IMR-90 (cell line): ENCODE data around the gene TMEM97. TPM values are rescaled to one million over a fixed set of nuclear protein-coding genes. Genes with fewer than 3 reads are reported as not detected.

Experiments
- ATAC-seq: fragments of 200-7000 bp; cut with Tn5 transposase; 2 replicates; pipeline ENCODE4 v1.9.1; 2020; ENCODE audit warnings: low read depth, mild to moderate bottlenecking, moderate library complexity
- BruUV-seq: library from RNA; stranded (reverse); fragments of 400-500 nt; replicated peaks from 2 replicates; lab custom pipeline; 2021; lab: Mats Ljungman, UMichigan
- CTCF ChIA-PET: fragments of 300-600 bp; formaldehyde crosslinking; extraction: SDS; loops from one replicate; lab custom pipeline; 2021; ENCODE audit warnings: antibody characterized with exemption; lab: Yijun Ruan, JAX
- POLR2A ChIA-PET: fragments of 300-600 bp; sonication (Branson Sonifier 250); formaldehyde crosslinking; loops from one replicate; lab custom pipeline; 2022; ENCODE audit warnings: antibody characterized with exemption; ENCODE audit not compliant: unreplicated experiment; lab: Charles Lee
- DNase-seq: peaks from one replicate; pipeline ENCODE4 v3.0.0; 2013
- H2AFZ ChIP-seq: replicated peaks from 2 replicates; pipeline ENCODE3; 2013; ENCODE audit warnings: low read length, mild to moderate bottlenecking; ENCODE audit not compliant: poor library complexity
- H2AK5ac ChIP-seq: 2 replicates; pipeline ENCODE4 v1.6.1; 2013; ENCODE audit warnings: low read depth, low read length, inconsistent platforms
- H2AK9ac ChIP-seq: replicated peaks from 2 replicates; pipeline ENCODE3; 2013; ENCODE audit warnings: mild to moderate bottlenecking, low read depth, low read length, moderate library complexity; ENCODE audit not compliant: poor library complexity
- H2BK120ac ChIP-seq: 2 replicates; pipeline ENCODE4 v1.6.1; 2013; ENCODE audit warnings: low read depth, low read length, inconsistent platforms
- H2BK15ac ChIP-seq: 3 replicates; pipeline ENCODE4 v1.6.1; 2013; ENCODE audit warnings: low read depth, low read length, inconsistent platforms
- H2BK20ac ChIP-seq: 2 replicates; pipeline ENCODE4 v1.6.1; 2013; ENCODE audit warnings: low read depth, mild to moderate bottlenecking, inconsistent platforms, low read length, moderate library complexity
- H2BK5ac ChIP-seq: 2 replicates; pipeline ENCODE4 v1.6.1; 2013; ENCODE audit warnings: mild to moderate bottlenecking, low read depth, low read length, inconsistent platforms; ENCODE audit not compliant: poor library complexity, severe bottlenecking
- H3K14ac ChIP-seq: replicated peaks from 2 replicates; pipeline ENCODE4 v1.6.1; 2013; ENCODE audit warnings: low read depth, low read length, inconsistent platforms
- H3K18ac ChIP-seq: 2 replicates; pipeline ENCODE4 v1.6.1; 2013; ENCODE audit warnings: low read depth, low read length, control low read depth
- H3K23ac ChIP-seq: 2 replicates; pipeline ENCODE4 v1.6.1; 2013; ENCODE audit warnings: low read depth, low read length, inconsistent platforms
- H3K27ac ChIP-seq: 2 replicates; pipeline ENCODE4 v1.5.1; 2013; ENCODE audit warnings: mild to moderate bottlenecking, control low read depth, low read length; ENCODE audit not compliant: insufficient read depth
- H3K27me3 ChIP-seq: 2 replicates; pipeline ENCODE4 v1.6.1; 2013; ENCODE audit warnings: low read length; ENCODE audit not compliant: control insufficient read depth, insufficient read depth
- H3K36me3 ChIP-seq: 2 replicates; pipeline ENCODE4 v1.6.1; 2013; ENCODE audit warnings: low read length, mixed read lengths; ENCODE audit not compliant: control insufficient read depth, insufficient read depth
- H3K4ac ChIP-seq: 2 replicates; pipeline ENCODE4 v1.6.1; 2013; ENCODE audit warnings: low read depth, low read length, inconsistent platforms
- H3K4me1 ChIP-seq: 2 replicates; pipeline ENCODE4 v1.6.1; 2013; ENCODE audit warnings: low read length, mixed read lengths; ENCODE audit not compliant: control insufficient read depth, insufficient read depth
- H3K4me2 ChIP-seq: 2 replicates; pipeline ENCODE4 v1.6.1; 2013; ENCODE audit warnings: low read depth, mild to moderate bottlenecking, control low read depth, low read length, moderate library complexity
- H3K4me3 ChIP-seq: 2 replicates; pipeline ENCODE4 v1.5.1; 2013; ENCODE audit warnings: low read depth, mild to moderate bottlenecking, control low read depth, low read length, moderate library complexity; ENCODE audit not compliant: insufficient read depth
- H3K56ac ChIP-seq: 2 replicates; pipeline ENCODE4 v1.6.1; 2013; ENCODE audit warnings: low read length, inconsistent platforms; ENCODE audit not compliant: insufficient read depth; ENCODE audit errors: extremely low read depth
- H3K79me1 ChIP-seq, 2 experiments: 2 replicates each; pipeline ENCODE4 v1.6.1; 2013; ENCODE audit warnings: low read length in 2 of 2, inconsistent platforms in 1 of 2, low read depth in 1 of 2
- H3K9ac ChIP-seq: 2 replicates; pipeline ENCODE4 v1.6.1; 2013; ENCODE audit warnings: low read depth, low read length, control low read depth
- H3K9me1 ChIP-seq: 2 replicates; pipeline ENCODE4 v1.6.1; 2013; ENCODE audit warnings: low read length, inconsistent platforms; ENCODE audit not compliant: insufficient read depth
- H3K9me3 ChIP-seq: 2 replicates; pipeline ENCODE4 v1.6.1; 2013; ENCODE audit warnings: low read length; ENCODE audit not compliant: control insufficient read depth, insufficient read depth
- H4K20me1 ChIP-seq: 2 replicates; pipeline ENCODE4 v1.6.1; 2013; ENCODE audit warnings: low read length, inconsistent platforms; ENCODE audit not compliant: insufficient read depth
- H4K5ac ChIP-seq: 2 replicates; pipeline ENCODE4 v1.6.1; 2013; ENCODE audit warnings: mild to moderate bottlenecking, low read depth, low read length, control low read depth
- H4K8ac ChIP-seq, 2 experiments: 2 replicates each; pipeline ENCODE4 v1.6.1; 2013; ENCODE audit warnings: low read depth in 2 of 2, low read length in 2 of 2, control low read depth in 1 of 2, inconsistent platforms in 1 of 2
- H4K91ac ChIP-seq: 2 replicates; pipeline ENCODE4 v1.6.1; 2013; ENCODE audit warnings: low read depth, low read length, inconsistent platforms; ENCODE audit not compliant: insufficient read depth
- BHLHE40 ChIP-seq: fragments of 150-350 bp; IDR thresholded peaks from 2 replicates; pipeline ENCODE4 v1.6.1; 2016; ENCODE audit warnings: mild to moderate bottlenecking, low read depth, low read length
- CEBPB ChIP-seq: IDR thresholded peaks from 2 replicates; pipeline ENCODE4 v1.6.1; 2012; ENCODE audit warnings: low read depth, low read length, improper control_type of control experiment
- CHD1 ChIP-seq: IDR thresholded peaks from 2 replicates; pipeline ENCODE4 v1.6.1; 2012; ENCODE audit warnings: low read depth, low read length, improper control_type of control experiment
- CTCF ChIP-seq: conservative IDR thresholded peaks from 2 replicates; pipeline ENCODE4 v1.5.1; 2012; ENCODE audit warnings: mild to moderate bottlenecking, low read depth, low read length, improper control_type of control experiment
- ELK1 ChIP-seq: fragments of 150-350 bp; IDR thresholded peaks from 2 replicates; pipeline ENCODE4 v1.6.1; 2016; ENCODE audit warnings: low read depth, mild to moderate bottlenecking, low read length, moderate library complexity, borderline replicate concordance
- FOS ChIP-seq: fragments of 150-350 bp; IDR thresholded peaks from 2 replicates; pipeline ENCODE4 v1.6.1; 2016; ENCODE audit warnings: low read depth, low read length
- MAFK ChIP-seq: IDR thresholded peaks from 2 replicates; pipeline ENCODE4 v1.6.1; 2012; ENCODE audit warnings: low read depth, low read length, improper control_type of control experiment
- MAZ ChIP-seq: IDR thresholded peaks from 2 replicates; pipeline ENCODE4 v1.6.1; 2012; ENCODE audit warnings: low read depth, mild to moderate bottlenecking, low read length, improper control_type of control experiment, moderate library complexity, borderline replicate concordance
- MXI1 ChIP-seq: IDR thresholded peaks from 2 replicates; pipeline ENCODE4 v1.6.1; 2012; ENCODE audit warnings: low read depth, mild to moderate bottlenecking, low read length, moderate library complexity, borderline replicate concordance
- NFE2L2 ChIP-seq: fragments of 150-350 bp; IDR thresholded peaks from 2 replicates; pipeline ENCODE4 v1.6.1; 2016; ENCODE audit warnings: low read depth, mild to moderate bottlenecking, low read length
- POLR2A ChIP-seq: IDR thresholded peaks from 2 replicates; pipeline ENCODE4 v1.6.1; 2012; ENCODE audit warnings: mild to moderate bottlenecking, low read depth, low read length
- RAD21 ChIP-seq: IDR thresholded peaks from 2 replicates; pipeline ENCODE4 v1.6.1; 2012; ENCODE audit warnings: low read length, improper control_type of control experiment
- RCOR1 ChIP-seq: IDR thresholded peaks from 2 replicates; pipeline ENCODE4 v1.6.1; 2012; ENCODE audit warnings: mild to moderate bottlenecking, low read length, improper control_type of control experiment; ENCODE audit not compliant: insufficient replicate concordance
- RFX5 ChIP-seq: IDR thresholded peaks from 2 replicates; pipeline ENCODE4 v1.8.0; 2012; ENCODE audit warnings: low read depth, mild to moderate bottlenecking, low read length, moderate library complexity
- SMC3 ChIP-seq: fragments of 150-350 bp; IDR thresholded peaks from 2 replicates; pipeline ENCODE4 v1.6.1; 2016; ENCODE audit warnings: low read depth, mild to moderate bottlenecking, antibody characterized with exemption, low read length, moderate library complexity
- USF2 ChIP-seq: fragments of 150-350 bp; IDR thresholded peaks from 2 replicates; pipeline ENCODE4 v1.6.1; 2017; ENCODE audit warnings: mild to moderate bottlenecking, antibody characterized with exemption, low read length, low read depth
- WGBS, 2 experiments: methylation state at CpG; one replicate each; pipeline versions ENCODE4 v1.1.5 to v1.1.7; 2013; ENCODE audit warnings: missing lambda C conversion rate in 2 of 2; ENCODE audit not compliant: insufficient read length in 1 of 2; ENCODE audit errors: extremely low coverage in 2 of 2; 5-methylcytosine and 5-hydroxymethylcytosine counted together
- dilution Hi-C: fragments of 300-500 bp; cut with HindIII; formaldehyde crosslinking; loops from one replicate; pipeline ENCODE4 v1.14.3; 2018; ENCODE audit warnings: low sequenced_read_pairs; ENCODE audit not compliant: unreplicated experiment
- in situ Hi-C: fragments of 300-500 bp; cut with MboI; formaldehyde crosslinking; loops from 3 replicates; pipeline ENCODE4 v1.14.3; 2019; ENCODE audit warnings: low sequenced_read_pairs, inconsistent platforms, mixed read lengths
- intact Hi-C: fragments of 100-400 bp; cut with micrococcal nuclease; formaldehyde crosslinking; loops from 2 replicates; pipeline ENCODE4 v1.10.0; 2022
- polyA plus RNA-seq, 3 experiments: library from polyadenylated mRNA; depleted of rRNA; stranded (reverse); fragments of >200 nt; gene quantifications; 2 replicates each; pipeline ENCODE4 v1.2.3, GENCODE V29; 2012; ENCODE audit warnings: low replicate concordance in 1 of 3
- total RNA-seq: library from RNA; depleted of rRNA; stranded (reverse); fragments of >200 nt; gene quantifications from 2 replicates; pipeline ENCODE4 v1.2.3, GENCODE V29; 2012

The TMEM97 gene
- total and polyA plus RNA-seq, 2 of the 4 experiments (the other 2 are of a cell fraction) = 12.3 to 21.3 TPM

- peaks cover 68% of the 10 kb centered on the region for H3K36me3 ChIP-seq
Measured at GRCh38 chr17:28350271-28350670, 31.3 kb downstream of the TMEM97 start.

More at GRCh38 chr17:28350271-28350670, 31.3 kb downstream of the TMEM97 start:
- Histone ChIP-seq H2AK5ac (no peak overlapping the region), H4K20me1 (peaks cover 13% of the 10 kb centered on the region), H2BK5ac (no peak overlapping the region), H2BK120ac (no peak overlapping the region), H3K4me3 (no peak overlapping the region), H3K4ac (no peak overlapping the region), H4K91ac (no peak overlapping the region), H3K9me3 (no peaks in the 10 kb centered on the region), H3K9me1 (peaks cover 11% of the 10 kb centered on the region; the same call in 1 of the 2 replicates), H2AFZ (no peak overlapping the region), H2BK15ac (no peak overlapping the region), H3K14ac (no peak overlapping the region), H3K56ac (no peak overlapping the region), H2BK20ac (no peak overlapping the region), H3K9ac (no peak overlapping the region), H3K18ac (no peak overlapping the region), H2AK9ac (no peak overlapping the region), H3K27me3 (no peaks in the 10 kb centered on the region), H3K27ac (no peak overlapping the region), H3K79me1 (peaks cover 24 to 56% of the 10 kb centered on the region in 2 experiments), H3K23ac (no peak overlapping the region), H3K4me1 (peaks cover 16% of the 10 kb centered on the region), H4K5ac (no peak overlapping the region), H4K8ac (no peak overlapping the region), H3K4me2 (no peak overlapping the region)
- in situ Hi-C loops (no loop called here), intact Hi-C loops (no loop called here), dilution Hi-C loops (no loop called here)
- ChIA-PET CTCF (no interaction called here), POLR2A (no interaction called here)
- ATAC-seq (no peak), DNase-seq (no peak)
- BruUV-seq = no TSS peak
- TF ChIP-seq SMC3 (no peak), BHLHE40 (no peak), RCOR1 (no peak), POLR2A (no peak), FOS (no peak), CHD1 (no peak), MAFK (no peak), NFE2L2 (no peak), CTCF (no peak), RAD21 (no peak), CEBPB (no peak), USF2 (no peak), MAZ (no peak), RFX5 (no peak), ELK1 (no peak), MXI1 (no peak)
- no CpG with 5 or more reads among the region's 7 CpGs for WGBS, 2 experiments
